DOHH2 (cell line): ENCODE data around the gene IRX4.

ENCODE experiments used
- H3F3A ChIP-seq: fragments of 200-600 bp; sonication (generic), shearing (Covaris generic); 2 replicates; pipeline ENCODE4 v1.6.0; 2016; ENCODE audit warnings: antibody characterized with exemption, mild to moderate bottlenecking; ENCODE audit not compliant: control insufficient read depth, insufficient read depth
- H3K27ac ChIP-seq: fragments of 200-600 bp; sonication (generic); 2 replicates; pipeline ENCODE4 v1.5.1; 2014; ENCODE audit warnings: low read depth, mild to moderate bottlenecking, low read length, moderate library complexity
- H3K27me3 ChIP-seq: fragments of 200-600 bp; sonication (generic); 2 replicates; pipeline ENCODE4 v1.6.1; 2014; ENCODE audit warnings: mild to moderate bottlenecking, low read length, mixed read lengths; ENCODE audit not compliant: control insufficient read depth
- H3K36me3 ChIP-seq: fragments of 200-600 bp; sonication (generic); 2 replicates; pipeline ENCODE4 v1.6.1; 2014; ENCODE audit warnings: mild to moderate bottlenecking, low read length, moderate library complexity, mixed read lengths; ENCODE audit not compliant: control insufficient read depth
- H3K4me1 ChIP-seq: fragments of 200-600 bp; sonication (generic); 2 replicates; pipeline ENCODE4 v1.6.1; 2014; ENCODE audit warnings: mild to moderate bottlenecking, low read length, mixed read lengths; ENCODE audit not compliant: control insufficient read depth
- H3K4me2 ChIP-seq: fragments of 200-600 bp; sonication (generic); 2 replicates; pipeline ENCODE4 v1.6.0; 2014; ENCODE audit warnings: mild to moderate bottlenecking, low read length, moderate library complexity
- H3K4me3 ChIP-seq: fragments of 200-600 bp; sonication (generic); 2 replicates; pipeline ENCODE4 v1.5.1; 2014; ENCODE audit warnings: mild to moderate bottlenecking, low read length, mixed read lengths
- H3K79me2 ChIP-seq: fragments of 200-600 bp; sonication (generic); 2 replicates; pipeline ENCODE4 v1.6.1; 2014; ENCODE audit warnings: mild to moderate bottlenecking, low read length, mixed read lengths; ENCODE audit not compliant: control insufficient read depth
- H3K9me2 ChIP-seq: fragments of 200-600 bp; sonication (generic); replicated peaks from 2 replicates; pipeline ENCODE4 v1.6.1; 2014; ENCODE audit warnings: mild to moderate bottlenecking, low read length, mixed read lengths; ENCODE audit not compliant: control insufficient read depth
- H3K9me3 ChIP-seq: fragments of 200-600 bp; sonication (generic); 2 replicates; pipeline ENCODE4 v1.6.1; 2014; ENCODE audit warnings: antibody characterized with exemption, low read length, mixed read lengths; ENCODE audit not compliant: control insufficient read depth, insufficient read depth
- H4K20me1 ChIP-seq: fragments of 200-600 bp; sonication (generic); 2 replicates; pipeline ENCODE4 v1.6.0; 2014; ENCODE audit warnings: low read depth, mild to moderate bottlenecking, antibody characterized with exemption, low read length, moderate library complexity; ENCODE audit not compliant: control insufficient read depth, insufficient read depth
- CTCF ChIP-seq: fragments of 200-600 bp; sonication (generic); IDR thresholded peaks from one replicate; pipeline ENCODE4 v1.5.1; 2014; ENCODE audit warnings: antibody characterized with exemption, mild to moderate bottlenecking, low read depth, low read length; ENCODE audit not compliant: poor library complexity, severe bottlenecking
- EZH2phosphoT487 ChIP-seq: fragments of 200-600 bp; sonication (generic); IDR thresholded peaks from 2 replicates; pipeline ENCODE4 v1.6.1; 2017; ENCODE audit warnings: borderline replicate concordance, mild to moderate bottlenecking, antibody characterized with exemption, low read length, moderate library complexity, mixed read lengths

The IRX4 gene

DNA sequence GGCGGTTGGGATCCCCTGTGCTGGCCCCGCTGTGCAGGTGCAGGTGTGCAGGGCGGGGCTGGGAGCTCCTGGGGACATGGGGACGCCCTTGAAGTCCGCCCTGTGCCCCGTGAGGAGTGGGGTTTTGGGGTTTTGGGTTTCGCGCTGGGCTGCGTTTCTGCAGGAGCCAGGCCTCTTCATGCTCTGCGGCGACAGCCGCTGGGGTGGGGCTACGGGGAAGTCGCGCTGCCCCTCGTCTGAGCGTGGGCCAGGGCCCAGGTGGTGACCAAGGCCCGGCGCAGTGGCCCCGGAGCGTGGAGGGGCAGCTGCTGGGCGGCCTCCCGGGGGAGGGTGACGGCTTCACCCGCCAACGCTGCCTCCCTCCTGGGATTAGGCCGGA lies 47.8 kb upstream of the IRX4 start:
- Histone ChIP-seq H3K27me3 (peaks cover 7% of the 10 kb centered on the region; the same call in 1 of the 2 replicates), H3K9me3 (peaks cover 9% of the 10 kb centered on the region; the same call in 1 of the 2 replicates), H3K27ac (no peak overlapping the region), H4K20me1 (no peaks in the 10 kb centered on the region), H3K79me2 (no peaks in the 10 kb centered on the region), H3F3A (no peaks in the 10 kb centered on the region), H3K4me3 (no peak overlapping the region), H3K4me1 (no peaks in the 10 kb centered on the region), H3K9me2 (no peaks in the 10 kb centered on the region), H3K36me3 (no peaks in the 10 kb centered on the region), H3K4me2 (no peak overlapping the region)
- TF ChIP-seq CTCF (no peak), EZH2phosphoT487 (no peak)

GRCh38 chr5:1929108-1929991 lies 46.6 kb upstream of the IRX4 start:
- Histone ChIP-seq H3K4me1 (no peaks in the 10 kb centered on the region), H3K36me3 (no peaks in the 10 kb centered on the region), H3K27me3 (peaks cover 7% of the 10 kb centered on the region; the same call in 1 of the 2 replicates), H3K27ac (no peak overlapping the region), H3K4me2 (no peak overlapping the region), H3F3A (no peaks in the 10 kb centered on the region), H3K9me3 (peaks cover 9% of the 10 kb centered on the region; the same call in 1 of the 2 replicates), H4K20me1 (no peaks in the 10 kb centered on the region), H3K79me2 (no peaks in the 10 kb centered on the region), H3K9me2 (no peaks in the 10 kb centered on the region), H3K4me3 (no peak overlapping the region)
- no peak for TF ChIP-seq EZH2phosphoT487
- no peak for TF ChIP-seq CTCF

DNA sequence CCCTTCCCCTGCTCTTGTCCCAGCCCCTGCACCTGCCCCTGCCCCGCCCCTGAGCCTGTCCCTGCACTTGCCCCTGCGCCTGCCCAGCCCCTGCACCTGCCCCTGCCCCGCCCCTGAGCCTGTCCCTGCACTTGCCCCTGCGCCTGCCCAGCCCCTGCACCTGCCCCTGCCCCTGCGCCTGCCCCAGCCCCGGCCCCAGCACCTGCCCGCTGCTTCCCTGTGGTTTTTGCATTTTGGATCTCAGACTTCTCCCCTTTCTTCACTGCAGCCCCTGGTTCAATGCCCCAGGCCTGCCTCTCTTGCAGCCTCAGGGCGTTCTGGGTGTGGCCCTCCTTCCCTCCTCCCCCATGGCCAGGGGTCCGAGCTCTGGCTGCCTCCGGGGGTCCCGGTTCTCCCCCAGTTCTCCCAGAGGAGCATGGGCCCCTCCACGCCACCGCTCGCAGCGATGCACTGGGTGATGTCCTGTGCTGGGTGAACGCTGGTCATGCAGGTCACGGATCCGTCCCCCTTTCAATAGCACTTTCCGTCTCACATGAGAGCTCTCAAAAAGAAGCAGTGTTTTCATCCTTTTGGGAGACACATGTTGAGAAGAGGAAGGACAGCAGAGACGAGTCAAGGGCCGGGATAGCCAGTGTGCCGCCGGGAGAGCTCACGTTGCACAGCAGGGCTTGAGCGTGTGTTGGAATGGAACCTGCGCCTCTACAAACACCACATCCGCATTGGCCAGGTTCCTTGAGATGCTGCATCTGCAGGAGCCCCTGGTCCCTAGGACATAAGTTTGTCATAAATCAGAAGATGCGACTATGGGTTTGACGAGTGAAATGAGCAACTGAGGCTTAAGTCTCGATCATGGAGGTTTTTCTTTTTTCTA lies 44.0 kb upstream of the IRX4 start:
- Histone ChIP-seq H3F3A (no peaks in the 10 kb centered on the region), H3K9me3 (peaks cover 9% of the 10 kb centered on the region; the same call in 1 of the 2 replicates), H3K4me2 (no peak overlapping the region), H3K27ac (no peak overlapping the region), H4K20me1 (no peaks in the 10 kb centered on the region), H3K36me3 (no peaks in the 10 kb centered on the region), H3K9me2 (no peaks in the 10 kb centered on the region), H3K4me1 (no peaks in the 10 kb centered on the region), H3K27me3 (no peaks in the 10 kb centered on the region), H3K4me3 (no peak overlapping the region), H3K79me2 (no peaks in the 10 kb centered on the region)
- TF ChIP-seq EZH2phosphoT487, result no peak
- no peak for TF ChIP-seq CTCF
